ENCODE measurements around the gene ERN1. TPM values are rescaled to one million over a fixed set of nuclear protein-coding genes. Genes with fewer than 3 reads are reported as not detected.

Gene ERN1
- polyA plus RNA-seq, 1 donor from 2014 or later: 9.6 TPM

DNA sequence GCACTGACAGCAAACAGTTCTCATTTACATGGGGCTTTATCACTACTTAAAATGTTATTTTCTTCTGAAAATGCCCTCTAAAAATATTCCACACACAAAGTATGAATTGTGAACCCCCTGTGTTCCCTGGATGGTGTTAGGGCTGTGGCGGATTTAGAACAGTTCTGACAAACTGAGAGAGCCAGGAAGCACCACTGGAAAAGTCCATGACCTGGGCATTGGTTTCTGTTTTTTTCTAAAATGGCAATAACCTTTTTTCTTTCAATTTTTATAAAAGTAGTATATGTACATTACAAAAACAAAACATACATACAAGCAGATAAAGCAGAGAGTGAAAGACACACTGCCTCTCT is 21.0 kb upstream of the ERN1 start:
- H3K36me3 Mint-ChIP-seq: peaks cover 5% of the 10 kb centered on the region
- no peaks in the 10 kb centered on the region for H3K27me3 Mint-ChIP-seq
- H3K4me3 Mint-ChIP-seq: no peak overlapping the region
- H3K9me3 Mint-ChIP-seq: no peaks in the 10 kb centered on the region
- H3K27ac Mint-ChIP-seq: no peak overlapping the region
- peaks cover 5 to 17% (median 14%) of the 10 kb centered on the region in 3 donors for H3K4me1 Mint-ChIP-seq

DNA sequence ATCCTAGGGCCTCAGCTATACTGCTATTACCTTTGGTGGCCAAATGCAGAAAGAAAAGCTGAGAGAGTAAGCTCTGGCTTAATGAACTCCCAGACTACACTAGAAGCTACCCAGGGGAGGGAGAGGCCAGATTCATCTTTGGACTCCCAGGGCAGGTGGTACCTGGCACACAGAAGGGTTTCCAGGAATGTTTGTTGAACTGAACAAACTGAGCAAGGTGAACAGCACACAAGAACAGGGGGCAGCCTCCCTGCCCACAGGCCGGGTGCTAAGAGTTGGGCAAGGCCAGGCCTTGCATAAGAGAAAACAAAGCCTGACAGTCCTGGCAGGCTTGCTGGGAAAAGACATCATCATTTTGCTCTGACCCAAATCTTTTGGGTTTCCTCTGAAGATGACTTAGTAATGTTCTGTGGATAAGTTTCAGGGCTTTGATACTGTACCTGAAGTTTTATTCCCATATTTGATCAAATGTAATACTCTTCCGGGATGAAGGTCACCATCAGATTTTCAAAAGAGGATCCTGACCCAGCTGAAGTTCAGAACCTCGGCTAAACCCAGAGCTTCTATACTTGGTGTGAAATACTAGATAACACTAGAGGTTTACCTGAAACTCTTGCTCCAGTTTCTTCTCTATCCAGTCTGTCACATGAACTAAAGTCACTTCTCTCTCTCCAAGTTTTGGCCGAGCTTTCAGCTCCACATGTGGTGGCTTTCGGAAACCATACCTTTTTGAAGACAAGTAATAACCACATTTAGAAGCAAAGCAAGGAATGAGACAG is 20.5 kb upstream of the ERN1 start:
- H3K4me3 Mint-ChIP-seq: no peak overlapping the region
- H3K4me1 Mint-ChIP-seq: peaks cover 5 to 17% (median 14%) of the 10 kb centered on the region in 3 donors
- peaks cover 5% of the 10 kb centered on the region for H3K36me3 Mint-ChIP-seq

GRCh38 chr17:64149196-64149595 is 19.3 kb upstream of the ERN1 start:
- Mint-ChIP-seq H3K9me3 (no peaks in the 10 kb centered on the region), H3K36me3 (peaks cover 2% of the 10 kb centered on the region), H3K4me1 (peaks cover 5 to 19% (median 17%) of the 10 kb centered on the region in 3 donors), H3K27me3 (no peaks in the 10 kb centered on the region), H3K27ac (no peak overlapping the region), H3K4me3 (peak overlapping the region in 1 of 4 donors; percentile 34)

More for the DNA sequence above, 20.5 kb upstream of the ERN1 start:
- Mint-ChIP-seq H3K27me3 (no peaks in the 10 kb centered on the region), H3K27ac (peak overlapping the region in 1 of 3 donors; percentile 33), H3K9me3 (no peaks in the 10 kb centered on the region)

GRCh38 chr17:64148699-64149098 is 18.8 kb upstream of the ERN1 start:
- Mint-ChIP-seq H3K4me1 (peaks cover 5 to 19% (median 17%) of the 10 kb centered on the region in 3 donors), H3K9me3 (no peaks in the 10 kb centered on the region), H3K4me3 (peak overlapping the region in 1 of 4 donors; percentile 48), H3K36me3 (peaks cover 2% of the 10 kb centered on the region), H3K27ac (peak overlapping the region in 1 of 3 donors; percentile 33), H3K27me3 (no peaks in the 10 kb centered on the region)

DNA sequence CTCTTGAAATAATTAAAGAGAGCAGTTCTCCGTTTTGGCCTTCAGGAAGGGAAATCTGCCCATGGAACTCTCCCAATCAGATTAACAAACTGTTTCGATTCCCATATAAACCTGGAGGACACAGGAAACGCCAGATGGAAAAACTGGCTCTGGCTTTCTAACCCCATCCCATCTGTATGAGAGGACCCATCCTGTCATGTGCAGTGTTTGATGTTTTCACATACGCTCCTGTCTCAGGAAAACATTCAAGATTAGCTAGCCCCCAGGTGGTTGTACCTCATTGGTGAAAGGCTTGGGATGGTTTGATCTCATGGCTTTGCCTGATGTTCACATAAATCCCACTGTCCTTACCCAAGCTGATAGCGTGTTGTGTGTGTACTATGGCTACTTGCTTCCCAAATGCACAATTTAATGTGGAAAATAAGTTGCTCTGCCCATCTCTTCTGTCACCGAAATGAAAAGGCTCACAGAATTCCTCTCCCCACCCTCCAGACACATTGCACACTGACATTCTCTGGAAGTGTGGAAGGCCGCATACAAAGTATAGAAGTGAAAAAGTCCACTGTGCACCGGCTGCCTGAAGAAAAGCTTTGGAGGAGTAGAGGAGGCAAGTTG is 18.2 kb upstream of the ERN1 start:
- Mint-ChIP-seq H3K27ac (no peak overlapping the region), H3K9me3 (no peaks in the 10 kb centered on the region), H3K4me1 (peaks cover 5 to 19% (median 17%) of the 10 kb centered on the region in 3 donors), H3K27me3 (no peaks in the 10 kb centered on the region), H3K36me3 (peaks cover 2% of the 10 kb centered on the region), H3K4me3 (peak overlapping the region in 3 of 4 donors; percentile 21 to 48 (median 43))

DNA sequence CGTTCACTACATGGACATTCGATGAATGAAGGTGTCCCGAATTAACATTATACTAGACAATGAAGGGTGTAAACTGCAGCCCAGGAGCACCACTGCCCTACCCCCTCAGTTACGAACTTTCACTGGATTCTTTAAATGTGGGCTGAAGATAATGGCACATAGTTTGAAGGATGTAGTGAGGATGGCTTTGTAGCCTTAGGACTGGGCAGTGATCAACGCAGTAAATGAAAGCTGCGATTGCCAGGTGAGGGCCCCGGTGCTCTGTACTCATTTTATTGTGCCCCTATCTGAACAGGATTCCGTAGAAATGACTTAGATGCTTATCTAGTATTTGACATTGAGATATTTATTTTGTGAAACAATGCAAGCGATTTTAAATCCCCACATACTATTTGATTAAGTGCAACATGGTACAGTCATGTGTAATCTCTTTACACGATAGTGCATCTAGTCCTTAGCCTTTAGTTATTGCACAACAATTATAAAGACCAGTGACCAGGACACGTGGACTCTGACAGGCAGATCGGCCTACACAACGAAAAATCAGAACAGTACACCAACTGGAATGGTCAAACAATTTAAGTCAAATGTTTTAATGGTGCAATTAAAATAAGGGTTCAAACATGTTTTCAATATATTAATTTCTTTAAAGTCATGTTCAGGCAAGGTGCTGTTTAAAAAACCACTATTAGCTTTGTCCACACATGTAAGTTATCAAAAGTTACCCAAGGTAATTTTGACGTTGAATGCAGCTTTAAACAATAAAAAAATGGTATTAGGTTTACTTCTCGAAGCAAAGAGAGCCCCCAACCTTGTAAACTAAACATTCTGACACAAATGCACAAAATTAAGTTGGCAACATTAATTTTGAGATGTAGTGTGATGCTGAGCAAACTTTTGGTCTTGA is 17.4 kb upstream of the ERN1 start:
- Mint-ChIP-seq H3K27me3 (no peaks in the 10 kb centered on the region), H3K4me3 (peak overlapping the region in 1 of 4 donors; percentile 48), H3K4me1 (peaks cover 5 to 19% (median 17%) of the 10 kb centered on the region in 3 donors), H3K27ac (no peak overlapping the region), H3K36me3 (no peaks in the 10 kb centered on the region), H3K9me3 (no peaks in the 10 kb centered on the region)

DNA sequence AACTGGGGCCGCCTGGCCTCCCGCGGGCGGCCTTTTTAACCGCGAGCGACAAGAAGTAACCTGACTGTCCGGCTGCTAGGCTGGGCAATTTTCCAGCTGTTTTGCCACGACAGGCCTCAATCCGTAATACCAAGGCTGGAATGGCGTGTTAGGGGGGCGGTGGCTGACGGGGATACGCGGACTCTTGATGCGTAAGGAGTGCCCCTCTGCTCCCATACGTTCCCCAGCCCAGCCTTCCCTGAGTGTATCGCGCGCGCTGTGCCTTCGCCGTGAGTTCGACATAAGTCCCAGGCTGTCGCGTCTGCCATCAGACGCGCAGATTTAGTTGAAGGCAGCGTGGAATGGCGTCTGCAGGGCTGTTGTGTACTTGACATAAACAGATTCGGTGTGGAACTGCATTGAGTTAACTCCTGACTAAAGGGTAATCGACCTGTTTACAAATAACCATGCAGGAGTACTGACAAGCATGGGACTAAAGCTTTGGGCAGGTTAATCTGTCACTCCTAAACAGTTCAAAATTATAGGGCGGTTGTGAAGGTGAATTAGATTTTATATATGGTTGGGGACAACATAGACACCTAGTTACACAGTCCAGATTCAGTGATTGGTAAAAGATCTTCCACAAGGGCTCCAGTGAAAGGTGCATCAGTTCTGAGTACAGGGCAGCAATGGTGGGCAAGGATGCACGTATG is 16.6 kb upstream of the ERN1 start:
- Mint-ChIP-seq H3K4me3 (no peak overlapping the region), H3K4me1 (peaks cover 5 to 19% (median 17%) of the 10 kb centered on the region in 3 donors), H3K27ac (no peak overlapping the region), H3K36me3 (no peaks in the 10 kb centered on the region), H3K9me3 (no peaks in the 10 kb centered on the region), H3K27me3 (no peaks in the 10 kb centered on the region)

DNA sequence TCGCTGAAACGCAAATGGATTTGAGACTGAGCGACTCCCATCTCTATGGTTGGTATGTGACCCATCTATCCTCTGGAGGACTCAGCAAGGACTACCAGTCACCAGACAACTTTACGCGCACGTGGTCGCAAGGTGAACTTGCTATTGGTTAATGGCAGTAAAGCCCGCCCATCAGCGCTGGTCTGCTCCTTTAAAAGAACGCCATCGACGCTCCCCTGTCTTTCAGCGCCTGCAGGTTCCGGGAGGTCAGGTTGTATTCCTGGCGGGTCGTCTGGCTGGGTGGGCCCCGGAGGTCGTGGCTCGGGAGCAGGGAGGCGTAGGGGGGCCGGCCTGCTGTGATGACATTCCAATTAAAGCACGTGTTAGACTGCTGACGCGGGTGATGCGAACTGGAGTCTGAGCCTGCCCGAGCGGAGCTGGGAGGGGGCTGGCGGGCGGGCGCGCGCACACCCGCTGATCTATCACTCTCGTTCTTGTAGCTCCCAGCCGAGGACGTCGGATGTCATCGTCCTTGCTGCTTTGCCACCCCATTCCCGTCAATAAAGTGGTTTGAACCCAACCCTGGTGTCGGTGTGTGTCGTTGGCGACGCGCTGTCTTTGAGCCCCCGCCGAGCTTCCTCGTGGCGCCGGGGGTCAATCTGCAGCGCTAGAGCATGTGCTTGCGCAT is 15.9 kb upstream of the ERN1 start:
- no peak overlapping the region for H3K27ac Mint-ChIP-seq
- no peak overlapping the region for H3K4me3 Mint-ChIP-seq
- H3K4me1 Mint-ChIP-seq: peaks cover 5 to 19% (median 17%) of the 10 kb centered on the region in 3 donors
- no peaks in the 10 kb centered on the region for H3K27me3 Mint-ChIP-seq
- no peaks in the 10 kb centered on the region for H3K9me3 Mint-ChIP-seq
- H3K36me3 Mint-ChIP-seq: no peaks in the 10 kb centered on the region

- Mint-ChIP-seq H3K9me3 (no peaks in the 10 kb centered on the region), H3K36me3 (no peaks in the 10 kb centered on the region), H3K27me3 (no peaks in the 10 kb centered on the region), H3K4me3 (no peak overlapping the region), H3K4me1 (peaks cover 5 to 19% (median 17%) of the 10 kb centered on the region in 3 donors), H3K27ac (no peak overlapping the region)
Measured at GRCh38 chr17:64145375-64145750, 15.4 kb upstream of the ERN1 start.

DNA sequence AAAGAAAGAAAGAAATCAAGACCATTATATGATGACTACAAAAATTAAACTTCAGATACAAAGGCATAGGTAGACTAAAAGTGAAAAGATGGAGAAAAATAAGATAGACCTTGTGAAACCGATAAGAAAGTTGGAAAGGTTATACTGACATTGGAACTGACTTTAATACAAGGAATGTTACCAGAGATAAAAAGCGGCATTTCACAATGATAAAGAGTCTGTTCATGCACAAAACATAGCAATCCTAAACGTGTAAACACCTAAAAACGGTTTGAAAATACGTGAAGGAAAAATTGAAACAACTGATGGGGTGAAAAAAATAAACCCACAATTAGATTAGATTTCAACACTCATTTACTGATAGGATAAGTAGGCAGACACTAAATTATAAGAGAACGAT is 9.6 kb upstream of the ERN1 start:
- H3K36me3 Mint-ChIP-seq: peaks cover 2% of the 10 kb centered on the region
- H3K4me1 Mint-ChIP-seq: no peaks in the 10 kb centered on the region
- H3K27ac Mint-ChIP-seq: no peak overlapping the region
- H3K4me3 Mint-ChIP-seq: no peak overlapping the region
- no peaks in the 10 kb centered on the region for H3K27me3 Mint-ChIP-seq
- no peaks in the 10 kb centered on the region for H3K9me3 Mint-ChIP-seq

- no peak overlapping the region for H3K27ac Mint-ChIP-seq
- no peaks in the 10 kb centered on the region for H3K27me3 Mint-ChIP-seq
- no peaks in the 10 kb centered on the region for H3K4me1 Mint-ChIP-seq
- no peak overlapping the region for H3K4me3 Mint-ChIP-seq
- peaks cover 2% of the 10 kb centered on the region for H3K36me3 Mint-ChIP-seq
- no peaks in the 10 kb centered on the region for H3K9me3 Mint-ChIP-seq
Measured at GRCh38 chr17:64138441-64138840, 8.5 kb upstream of the ERN1 start.

GRCh38 chr17:64135000-64135399 is 5.1 kb upstream of the ERN1 start:
- Mint-ChIP-seq H3K27ac (no peak overlapping the region), H3K9me3 (no peaks in the 10 kb centered on the region), H3K4me1 (peaks cover 3 to 15% (median 6%) of the 10 kb centered on the region in 3 donors), H3K27me3 (no peaks in the 10 kb centered on the region), H3K4me3 (no peak overlapping the region), H3K36me3 (peaks cover 3% of the 10 kb centered on the region)

GRCh38 chr17:64134216-64134970 is 4.4 kb upstream of the ERN1 start:
- no peaks in the 10 kb centered on the region for H3K27me3 Mint-ChIP-seq
- H3K4me3 Mint-ChIP-seq: no peak overlapping the region
- H3K4me1 Mint-ChIP-seq: peaks cover 3 to 15% (median 6%) of the 10 kb centered on the region in 3 donors
- no peak overlapping the region for H3K27ac Mint-ChIP-seq
- peaks cover 3% of the 10 kb centered on the region for H3K36me3 Mint-ChIP-seq
- no peaks in the 10 kb centered on the region for H3K9me3 Mint-ChIP-seq

All from IgD-negative memory B cell (primary cell).